Measurements from ENCODE around the gene THRAP3. TPM values are rescaled to one million over a fixed set of nuclear protein-coding genes. Genes with fewer than 3 reads are reported as not detected.

Gene THRAP3
- total and polyA plus RNA-seq, 2 experiments from 2014 or later: 127 to 161 TPM

DNA sequence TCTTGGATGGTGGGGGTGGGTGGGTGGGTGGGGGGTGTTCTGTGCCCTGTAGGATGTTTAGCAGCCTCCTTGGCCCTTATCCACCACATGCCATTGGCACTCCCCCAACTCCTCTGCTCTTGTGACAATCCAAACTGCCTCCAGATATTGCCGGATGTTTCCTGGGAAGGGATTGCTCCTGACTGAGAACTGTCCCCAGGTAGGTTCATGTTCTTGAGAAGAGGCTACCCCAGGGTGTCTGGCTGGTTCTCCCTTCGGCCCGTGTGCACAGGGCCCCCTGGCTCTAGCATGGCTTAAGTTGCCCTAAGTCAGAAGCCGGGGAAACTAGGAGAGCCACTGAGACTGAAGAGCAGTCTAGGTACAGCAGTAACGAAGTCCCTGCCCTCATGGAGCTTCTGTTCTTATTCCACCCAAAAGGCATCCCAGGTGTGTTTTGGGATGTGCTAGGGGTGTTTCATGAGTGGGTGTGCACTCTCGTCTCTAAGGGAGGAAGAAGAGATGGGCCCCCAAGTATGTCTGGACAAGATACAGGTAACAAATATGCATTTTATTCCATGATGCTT lies 19.8 kb upstream of the THRAP3 start:
- Histone ChIP-seq H3K4me2 (no peak overlapping the region), H4K20me1 (replicated peaks; ENCODE audit: insufficient read depth) (no peaks in the 10 kb centered on the region), H3F3A (replicated peaks; ENCODE audit: low read depth) (no peaks in the 10 kb centered on the region), H3K27me3 (ENCODE audit: insufficient read depth) (no peaks in the 10 kb centered on the region), H3K9me2 (ENCODE audit: insufficient read depth) (no peaks in the 10 kb centered on the region), H3K27ac (ENCODE audit: low read depth) (no peak overlapping the region), H3K4me3 (no peak overlapping the region), H3K36me3 (ENCODE audit: insufficient read depth) (no peaks in the 10 kb centered on the region), H2AFZ (no peak overlapping the region), H3K79me2 (replicated peaks; ENCODE audit: insufficient read depth) (no peaks in the 10 kb centered on the region), H3K4me1 (ENCODE audit: insufficient read depth) (no peaks in the 10 kb centered on the region)
- Mint-ChIP-seq H3K27me3 (ENCODE audit: insufficient read depth, low read depth, poor library complexity) (peaks cover 2% of the 10 kb centered on the region), H3K27ac (no peak overlapping the region), H3K9me3 (no peaks in the 10 kb centered on the region), H3K4me1 (peaks cover 13% of the 10 kb centered on the region), H3K36me3 (ENCODE audit: low read depth) (no peaks in the 10 kb centered on the region), H3K4me3 (no peak overlapping the region)
- no peak for TF ChIP-seq ZNF114 (CRISPR knock-in tag; IDR thresholded peaks at IDR 0.05)
- no peak for TF ChIP-seq ZNF331 (CRISPR knock-in tag; IDR thresholded peaks at IDR 0.05; ENCODE audit: low read depth)
- no peak for TF ChIP-seq POLR2AphosphoS5 (IDR thresholded peaks at IDR 0.05; ENCODE audit: low read depth)
- TF ChIP-seq, protein P1, sequence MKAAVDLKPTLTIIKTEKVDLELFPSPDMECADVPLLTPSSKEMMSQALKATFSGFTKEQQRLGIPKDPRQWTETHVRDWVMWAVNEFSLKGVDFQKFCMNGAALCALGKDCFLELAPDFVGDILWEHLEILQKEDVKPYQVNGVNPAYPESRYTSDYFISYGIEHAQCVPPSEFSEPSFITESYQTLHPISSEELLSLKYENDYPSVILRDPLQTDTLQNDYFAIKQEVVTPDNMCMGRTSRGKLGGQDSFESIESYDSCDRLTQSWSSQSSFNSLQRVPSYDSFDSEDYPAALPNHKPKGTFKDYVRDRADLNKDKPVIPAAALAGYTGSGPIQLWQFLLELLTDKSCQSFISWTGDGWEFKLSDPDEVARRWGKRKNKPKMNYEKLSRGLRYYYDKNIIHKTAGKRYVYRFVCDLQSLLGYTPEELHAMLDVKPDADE (IDR thresholded peaks at IDR 0.05): no peak
- TF ChIP-seq EZH2phosphoT487 (IDR thresholded peaks at IDR 0.05; ENCODE audit: unreplicated experiment): no peak
- no peak for TF ChIP-seq EZH2 (IDR thresholded peaks at IDR 0.05; ENCODE audit: low read depth, unreplicated experiment)
- no peak for TF ChIP-seq CREB1 (CRISPR knock-in tag; IDR thresholded peaks at IDR 0.05; ENCODE audit: low read depth)
- TF ChIP-seq, protein P2, sequence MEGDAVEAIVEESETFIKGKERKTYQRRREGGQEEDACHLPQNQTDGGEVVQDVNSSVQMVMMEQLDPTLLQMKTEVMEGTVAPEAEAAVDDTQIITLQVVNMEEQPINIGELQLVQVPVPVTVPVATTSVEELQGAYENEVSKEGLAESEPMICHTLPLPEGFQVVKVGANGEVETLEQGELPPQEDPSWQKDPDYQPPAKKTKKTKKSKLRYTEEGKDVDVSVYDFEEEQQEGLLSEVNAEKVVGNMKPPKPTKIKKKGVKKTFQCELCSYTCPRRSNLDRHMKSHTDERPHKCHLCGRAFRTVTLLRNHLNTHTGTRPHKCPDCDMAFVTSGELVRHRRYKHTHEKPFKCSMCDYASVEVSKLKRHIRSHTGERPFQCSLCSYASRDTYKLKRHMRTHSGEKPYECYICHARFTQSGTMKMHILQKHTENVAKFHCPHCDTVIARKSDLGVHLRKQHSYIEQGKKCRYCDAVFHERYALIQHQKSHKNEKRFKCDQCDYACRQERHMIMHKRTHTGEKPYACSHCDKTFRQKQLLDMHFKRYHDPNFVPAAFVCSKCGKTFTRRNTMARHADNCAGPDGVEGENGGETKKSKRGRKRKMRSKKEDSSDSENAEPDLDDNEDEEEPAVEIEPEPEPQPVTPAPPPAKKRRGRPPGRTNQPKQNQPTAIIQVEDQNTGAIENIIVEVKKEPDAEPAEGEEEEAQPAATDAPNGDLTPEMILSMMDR (conservative IDR thresholded peaks at IDR 0.05; ENCODE audit: low read depth in 2 of 2): no peak
- no peak for TF ChIP-seq JUNB (IDR thresholded peaks at IDR 0.05; ENCODE audit: unreplicated experiment)
- TF ChIP-seq STAT1 (IDR thresholded peaks at IDR 0.05; ENCODE audit: unreplicated experiment): no peak
- TF ChIP-seq, protein P3, sequence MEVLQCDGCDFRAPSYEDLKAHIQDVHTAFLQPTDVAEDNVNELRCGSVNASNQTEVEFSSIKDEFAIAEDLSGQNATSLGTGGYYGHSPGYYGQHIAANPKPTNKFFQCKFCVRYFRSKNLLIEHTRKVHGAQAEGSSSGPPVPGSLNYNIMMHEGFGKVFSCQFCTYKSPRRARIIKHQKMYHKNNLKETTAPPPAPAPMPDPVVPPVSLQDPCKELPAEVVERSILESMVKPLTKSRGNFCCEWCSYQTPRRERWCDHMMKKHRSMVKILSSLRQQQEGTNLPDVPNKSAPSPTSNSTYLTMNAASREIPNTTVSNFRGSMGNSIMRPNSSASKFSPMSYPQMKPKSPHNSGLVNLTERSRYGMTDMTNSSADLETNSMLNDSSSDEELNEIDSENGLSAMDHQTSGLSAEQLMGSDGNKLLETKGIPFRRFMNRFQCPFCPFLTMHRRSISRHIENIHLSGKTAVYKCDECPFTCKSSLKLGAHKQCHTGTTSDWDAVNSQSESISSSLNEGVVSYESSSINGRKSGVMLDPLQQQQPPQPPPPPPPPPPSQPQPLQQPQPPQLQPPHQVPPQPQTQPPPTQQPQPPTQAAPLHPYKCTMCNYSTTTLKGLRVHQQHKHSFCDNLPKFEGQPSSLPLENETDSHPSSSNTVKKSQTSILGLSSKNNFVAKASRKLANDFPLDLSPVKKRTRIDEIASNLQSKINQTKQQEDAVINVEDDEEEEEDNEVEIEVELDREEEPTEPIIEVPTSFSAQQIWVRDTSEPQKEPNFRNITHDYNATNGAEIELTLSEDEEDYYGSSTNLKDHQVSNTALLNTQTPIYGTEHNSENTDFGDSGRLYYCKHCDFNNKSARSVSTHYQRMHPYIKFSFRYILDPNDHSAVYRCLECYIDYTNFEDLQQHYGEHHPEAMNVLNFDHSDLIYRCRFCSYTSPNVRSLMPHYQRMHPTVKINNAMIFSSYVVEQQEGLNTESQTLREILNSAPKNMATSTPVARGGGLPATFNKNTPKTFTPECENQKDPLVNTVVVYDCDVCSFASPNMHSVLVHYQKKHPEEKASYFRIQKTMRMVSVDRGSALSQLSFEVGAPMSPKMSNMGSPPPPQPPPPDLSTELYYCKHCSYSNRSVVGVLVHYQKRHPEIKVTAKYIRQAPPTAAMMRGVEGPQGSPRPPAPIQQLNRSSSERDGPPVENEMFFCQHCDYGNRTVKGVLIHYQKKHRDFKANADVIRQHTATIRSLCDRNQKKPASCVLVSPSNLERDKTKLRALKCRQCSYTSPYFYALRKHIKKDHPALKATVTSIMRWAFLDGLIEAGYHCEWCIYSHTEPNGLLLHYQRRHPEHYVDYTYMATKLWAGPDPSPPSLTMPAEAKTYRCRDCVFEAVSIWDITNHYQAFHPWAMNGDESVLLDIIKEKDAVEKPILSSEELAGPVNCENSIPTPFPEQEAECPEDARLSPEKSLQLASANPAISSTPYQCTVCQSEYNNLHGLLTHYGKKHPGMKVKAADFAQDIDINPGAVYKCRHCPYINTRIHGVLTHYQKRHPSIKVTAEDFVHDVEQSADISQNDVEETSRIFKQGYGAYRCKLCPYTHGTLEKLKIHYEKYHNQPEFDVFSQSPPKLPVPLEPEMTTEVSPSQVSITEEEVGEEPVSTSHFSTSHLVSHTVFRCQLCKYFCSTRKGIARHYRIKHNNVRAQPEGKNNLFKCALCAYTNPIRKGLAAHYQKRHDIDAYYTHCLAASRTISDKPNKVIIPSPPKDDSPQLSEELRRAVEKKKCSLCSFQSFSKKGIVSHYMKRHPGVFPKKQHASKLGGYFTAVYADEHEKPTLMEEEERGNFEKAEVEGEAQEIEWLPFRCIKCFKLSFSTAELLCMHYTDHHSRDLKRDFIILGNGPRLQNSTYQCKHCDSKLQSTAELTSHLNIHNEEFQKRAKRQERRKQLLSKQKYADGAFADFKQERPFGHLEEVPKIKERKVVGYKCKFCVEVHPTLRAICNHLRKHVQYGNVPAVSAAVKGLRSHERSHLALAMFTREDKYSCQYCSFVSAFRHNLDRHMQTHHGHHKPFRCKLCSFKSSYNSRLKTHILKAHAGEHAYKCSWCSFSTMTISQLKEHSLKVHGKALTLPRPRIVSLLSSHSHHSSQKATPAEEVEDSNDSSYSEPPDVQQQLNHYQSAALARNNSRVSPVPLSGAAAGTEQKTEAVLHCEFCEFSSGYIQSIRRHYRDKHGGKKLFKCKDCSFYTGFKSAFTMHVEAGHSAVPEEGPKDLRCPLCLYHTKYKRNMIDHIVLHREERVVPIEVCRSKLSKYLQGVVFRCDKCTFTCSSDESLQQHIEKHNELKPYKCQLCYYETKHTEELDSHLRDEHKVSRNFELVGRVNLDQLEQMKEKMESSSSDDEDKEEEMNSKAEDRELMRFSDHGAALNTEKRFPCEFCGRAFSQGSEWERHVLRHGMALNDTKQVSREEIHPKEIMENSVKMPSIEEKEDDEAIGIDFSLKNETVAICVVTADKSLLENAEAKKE (CRISPR knock-in tag; IDR thresholded peaks at IDR 0.05): no peak
- TF ChIP-seq, protein P4, sequence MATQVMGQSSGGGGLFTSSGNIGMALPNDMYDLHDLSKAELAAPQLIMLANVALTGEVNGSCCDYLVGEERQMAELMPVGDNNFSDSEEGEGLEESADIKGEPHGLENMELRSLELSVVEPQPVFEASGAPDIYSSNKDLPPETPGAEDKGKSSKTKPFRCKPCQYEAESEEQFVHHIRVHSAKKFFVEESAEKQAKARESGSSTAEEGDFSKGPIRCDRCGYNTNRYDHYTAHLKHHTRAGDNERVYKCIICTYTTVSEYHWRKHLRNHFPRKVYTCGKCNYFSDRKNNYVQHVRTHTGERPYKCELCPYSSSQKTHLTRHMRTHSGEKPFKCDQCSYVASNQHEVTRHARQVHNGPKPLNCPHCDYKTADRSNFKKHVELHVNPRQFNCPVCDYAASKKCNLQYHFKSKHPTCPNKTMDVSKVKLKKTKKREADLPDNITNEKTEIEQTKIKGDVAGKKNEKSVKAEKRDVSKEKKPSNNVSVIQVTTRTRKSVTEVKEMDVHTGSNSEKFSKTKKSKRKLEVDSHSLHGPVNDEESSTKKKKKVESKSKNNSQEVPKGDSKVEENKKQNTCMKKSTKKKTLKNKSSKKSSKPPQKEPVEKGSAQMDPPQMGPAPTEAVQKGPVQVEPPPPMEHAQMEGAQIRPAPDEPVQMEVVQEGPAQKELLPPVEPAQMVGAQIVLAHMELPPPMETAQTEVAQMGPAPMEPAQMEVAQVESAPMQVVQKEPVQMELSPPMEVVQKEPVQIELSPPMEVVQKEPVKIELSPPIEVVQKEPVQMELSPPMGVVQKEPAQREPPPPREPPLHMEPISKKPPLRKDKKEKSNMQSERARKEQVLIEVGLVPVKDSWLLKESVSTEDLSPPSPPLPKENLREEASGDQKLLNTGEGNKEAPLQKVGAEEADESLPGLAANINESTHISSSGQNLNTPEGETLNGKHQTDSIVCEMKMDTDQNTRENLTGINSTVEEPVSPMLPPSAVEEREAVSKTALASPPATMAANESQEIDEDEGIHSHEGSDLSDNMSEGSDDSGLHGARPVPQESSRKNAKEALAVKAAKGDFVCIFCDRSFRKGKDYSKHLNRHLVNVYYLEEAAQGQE (IDR thresholded peaks at IDR 0.05; ENCODE audit: unreplicated experiment): no peak
- no peak for TF ChIP-seq NANOG (IDR thresholded peaks at IDR 0.05; ENCODE audit: borderline replicate concordance)
- ATAC-seq (no peak), DNase-seq (ENCODE audit: low spot score) (no peak)
